MM.1S (cell line): ENCODE measurements around the gene CCL19.

Experiments
- EZH2 ChIP-seq: fragments of 300-600 bp; sonication (generic); optimal IDR thresholded peaks from 2 replicates; pipeline ENCODE3; 2017; ENCODE audit warnings: low read depth, mild to moderate bottlenecking, antibody characterized with exemption, low read length, mixed read lengths
- EZH2phosphoT487 ChIP-seq: fragments of 300-600 bp; sonication (generic); IDR thresholded peaks from 2 replicates; pipeline ENCODE4 v1.6.1; 2018; ENCODE audit warnings: antibody characterized with exemption, low read length
- TF ChIP-seq, protein P1 (sequence below): fragments of 300-600 bp; sonication (generic); IDR thresholded peaks from 2 replicates; pipeline ENCODE4 v1.5.1; 2016; ENCODE audit warnings: antibody characterized with exemption, low read length, mixed read lengths

DNA sequence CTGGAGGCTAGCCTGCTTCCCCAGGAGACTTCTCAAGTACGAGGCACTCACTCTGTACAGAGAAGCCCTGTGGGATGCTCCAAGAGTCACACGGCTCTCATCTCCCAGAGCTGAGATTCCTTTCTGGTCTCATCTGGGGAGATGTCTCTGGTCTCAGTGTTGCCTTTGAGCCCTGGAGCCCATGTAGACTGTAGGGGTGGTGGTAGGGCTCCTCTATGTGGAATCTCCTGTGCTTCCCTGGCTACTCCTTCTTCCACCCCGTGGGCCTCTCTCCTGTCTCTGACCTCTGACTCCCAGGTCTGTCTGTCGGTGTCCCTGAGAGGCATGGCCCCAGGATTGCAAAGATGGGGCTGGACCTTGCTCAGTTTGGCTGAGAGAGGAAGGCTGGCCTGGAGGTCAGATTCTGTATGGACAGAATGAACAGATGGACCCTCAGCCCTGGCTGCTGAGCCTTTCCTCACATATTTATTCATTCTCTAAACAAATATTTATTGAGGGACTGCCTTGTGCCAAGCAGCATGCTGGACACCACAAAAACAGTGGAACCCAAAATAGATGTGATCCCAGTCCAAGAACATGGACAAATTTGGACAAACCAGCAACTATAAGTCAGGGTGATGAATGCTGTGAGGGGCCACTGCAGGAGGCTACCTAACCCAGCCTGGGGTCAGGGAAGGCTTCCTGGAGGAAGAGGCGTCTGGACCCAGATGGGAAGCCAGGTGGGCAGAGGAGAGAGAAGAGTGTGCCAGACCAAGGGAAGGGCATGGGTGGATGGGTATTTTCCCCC lies 2.6 kb downstream of the CCL19 start:
- TF ChIP-seq, protein P1, sequence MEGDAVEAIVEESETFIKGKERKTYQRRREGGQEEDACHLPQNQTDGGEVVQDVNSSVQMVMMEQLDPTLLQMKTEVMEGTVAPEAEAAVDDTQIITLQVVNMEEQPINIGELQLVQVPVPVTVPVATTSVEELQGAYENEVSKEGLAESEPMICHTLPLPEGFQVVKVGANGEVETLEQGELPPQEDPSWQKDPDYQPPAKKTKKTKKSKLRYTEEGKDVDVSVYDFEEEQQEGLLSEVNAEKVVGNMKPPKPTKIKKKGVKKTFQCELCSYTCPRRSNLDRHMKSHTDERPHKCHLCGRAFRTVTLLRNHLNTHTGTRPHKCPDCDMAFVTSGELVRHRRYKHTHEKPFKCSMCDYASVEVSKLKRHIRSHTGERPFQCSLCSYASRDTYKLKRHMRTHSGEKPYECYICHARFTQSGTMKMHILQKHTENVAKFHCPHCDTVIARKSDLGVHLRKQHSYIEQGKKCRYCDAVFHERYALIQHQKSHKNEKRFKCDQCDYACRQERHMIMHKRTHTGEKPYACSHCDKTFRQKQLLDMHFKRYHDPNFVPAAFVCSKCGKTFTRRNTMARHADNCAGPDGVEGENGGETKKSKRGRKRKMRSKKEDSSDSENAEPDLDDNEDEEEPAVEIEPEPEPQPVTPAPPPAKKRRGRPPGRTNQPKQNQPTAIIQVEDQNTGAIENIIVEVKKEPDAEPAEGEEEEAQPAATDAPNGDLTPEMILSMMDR, result no peak
- no peak for TF ChIP-seq EZH2
- TF ChIP-seq EZH2phosphoT487, result no peak
